ENCODE measurements around the gene PLEKHG4B.
A peak's percentile ranks its signal among the peaks of the same experiment; 100 is the strongest.
"Not testable (repeated sequence)": the region's sequence is repeated elsewhere in the genome, so short reads cannot be mapped to it uniquely, and the experiment has no call there.

PLEKHG4B gene

GRCh38 chr5:56561-57290 is 35.2 kb upstream of the PLEKHG4B start:
- Histone ChIP-seq H3K36me3 (ENCODE audit: control insufficient read depth, insufficient read depth, low read length, severe bottlenecking) (no peaks in the 10 kb centered on the region), H3K4me1 (ENCODE audit: control insufficient read depth, insufficient read depth, low read length) (no peaks in the 10 kb centered on the region), H3K9me3 (ENCODE audit: control insufficient read depth, low read length) (no peaks in the 10 kb centered on the region), H3K4me3 (ENCODE audit: low read length) (no peak overlapping the region), H3K27me3 (replicated peaks; ENCODE audit: control insufficient read depth, insufficient read depth, low read length) (peaks cover 36% of the 10 kb centered on the region), H3K9ac (ENCODE audit: low read length) (no peak overlapping the region)
- DNase-seq (ENCODE audit: low read depth), result peak; percentile 72

DNA sequence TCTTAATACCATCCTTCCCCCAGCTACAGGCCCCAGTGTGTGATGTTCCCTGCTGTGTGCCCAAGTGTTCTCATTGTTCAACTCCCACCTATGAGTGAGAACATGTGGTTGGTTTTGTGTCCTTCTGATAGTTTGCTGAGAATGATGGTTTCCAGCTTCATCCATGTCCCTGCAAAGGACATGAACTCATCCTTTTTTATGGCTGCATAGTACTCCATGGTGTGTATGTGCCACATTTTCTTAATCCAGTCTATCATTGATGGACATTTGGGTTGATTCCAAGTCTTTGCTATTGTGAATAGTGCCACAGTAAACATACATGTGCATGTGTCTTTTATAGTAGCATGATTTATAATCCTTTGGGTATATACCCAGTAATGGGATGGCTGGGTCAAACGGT is 31.7 kb upstream of the PLEKHG4B start:
- not testable (repeated sequence) for H3K4me3 ChIP-seq (ENCODE audit: low read length); H3K4me1 ChIP-seq (ENCODE audit: control insufficient read depth, insufficient read depth, low read length); H3K9me3 ChIP-seq (ENCODE audit: control insufficient read depth, low read length); H3K36me3 ChIP-seq (ENCODE audit: control insufficient read depth, insufficient read depth, low read length, severe bottlenecking); DNase-seq (ENCODE audit: low read depth); H3K9ac ChIP-seq (ENCODE audit: low read length)
- H3K27me3 ChIP-seq (replicated peaks; ENCODE audit: control insufficient read depth, insufficient read depth, low read length), result peaks cover 18% of the 10 kb centered on the region

DNA sequence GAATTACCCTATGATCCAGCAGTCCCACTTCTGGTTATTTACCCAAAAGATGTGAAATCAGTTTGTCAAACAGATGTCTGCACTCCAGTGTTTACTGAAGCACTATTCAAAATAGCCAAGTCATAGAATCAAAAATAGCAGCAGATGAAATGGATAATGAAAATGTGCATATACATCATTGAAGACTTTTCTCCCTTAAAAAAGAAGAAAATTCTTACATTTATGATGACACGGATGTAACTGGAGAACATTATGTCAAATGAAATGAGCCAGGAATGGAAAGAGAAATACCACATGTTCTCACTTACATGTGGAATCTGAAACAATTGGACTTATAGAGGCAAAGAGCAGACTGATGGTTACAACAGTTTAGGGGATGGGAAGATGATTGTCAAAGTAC is 21.5 kb upstream of the PLEKHG4B start:
- Histone ChIP-seq H3K4me3 (ENCODE audit: low read length) (no peak overlapping the region), H3K36me3 (ENCODE audit: control insufficient read depth, insufficient read depth, low read length, severe bottlenecking) (no peaks in the 10 kb centered on the region)

GRCh38 chr5:72316-73180 is 19.4 kb upstream of the PLEKHG4B start:
- not testable (repeated sequence) for DNase-seq (ENCODE audit: low read depth); H3K9me3 ChIP-seq (ENCODE audit: control insufficient read depth, low read length); H3K36me3 ChIP-seq (ENCODE audit: control insufficient read depth, insufficient read depth, low read length, severe bottlenecking); H3K4me3 ChIP-seq (ENCODE audit: low read length); H3K4me1 ChIP-seq (ENCODE audit: control insufficient read depth, insufficient read depth, low read length); H3K9ac ChIP-seq (ENCODE audit: low read length)
- H3K27me3 ChIP-seq (replicated peaks; ENCODE audit: control insufficient read depth, insufficient read depth, low read length), result peaks cover 45% of the 10 kb centered on the region

More for the DNA sequence above, 21.5 kb upstream of the PLEKHG4B start:
- no peaks in the 10 kb centered on the region for H3K4me1 ChIP-seq (ENCODE audit: control insufficient read depth, insufficient read depth, low read length)
- H3K9ac ChIP-seq (ENCODE audit: low read length), result no peak overlapping the region
- DNase-seq (ENCODE audit: low read depth), result peak; percentile 90
- peaks cover 30% of the 10 kb centered on the region for H3K27me3 ChIP-seq (replicated peaks; ENCODE audit: control insufficient read depth, insufficient read depth, low read length)
- H3K9me3 ChIP-seq (ENCODE audit: control insufficient read depth, low read length), result peaks cover 4% of the 10 kb centered on the region

- H3K27me3 ChIP-seq (replicated peaks; ENCODE audit: control insufficient read depth, insufficient read depth, low read length), result peaks cover 46% of the 10 kb centered on the region
- not testable (repeated sequence) for H3K36me3 ChIP-seq (ENCODE audit: control insufficient read depth, insufficient read depth, low read length, severe bottlenecking); H3K9me3 ChIP-seq (ENCODE audit: control insufficient read depth, low read length); H3K9ac ChIP-seq (ENCODE audit: low read length); H3K4me1 ChIP-seq (ENCODE audit: control insufficient read depth, insufficient read depth, low read length); H3K4me3 ChIP-seq (ENCODE audit: low read length); DNase-seq (ENCODE audit: low read depth)
Observed at GRCh38 chr5:73181-73447, 18.9 kb upstream of the PLEKHG4B start.

- peaks cover 4% of the 10 kb centered on the region for H3K9me3 ChIP-seq (ENCODE audit: control insufficient read depth, low read length)
- no peak overlapping the region for H3K9ac ChIP-seq (ENCODE audit: low read length)
- H3K4me1 ChIP-seq (ENCODE audit: control insufficient read depth, insufficient read depth, low read length), result no peaks in the 10 kb centered on the region
- H3K36me3 ChIP-seq (ENCODE audit: control insufficient read depth, insufficient read depth, low read length, severe bottlenecking), result no peaks in the 10 kb centered on the region
- DNase-seq (ENCODE audit: low read depth), result no peak
- H3K4me3 ChIP-seq (ENCODE audit: low read length), result no peak overlapping the region
- peaks cover 47% of the 10 kb centered on the region for H3K27me3 ChIP-seq (replicated peaks; ENCODE audit: control insufficient read depth, insufficient read depth, low read length)
Observed at GRCh38 chr5:73768-74502, 18.0 kb upstream of the PLEKHG4B start.

- Histone ChIP-seq H3K4me1 (ENCODE audit: control insufficient read depth, insufficient read depth, low read length) (no peaks in the 10 kb centered on the region), H3K27me3 (replicated peaks; ENCODE audit: control insufficient read depth, insufficient read depth, low read length) (peaks cover 53% of the 10 kb centered on the region), H3K36me3 (ENCODE audit: control insufficient read depth, insufficient read depth, low read length, severe bottlenecking) (no peaks in the 10 kb centered on the region), H3K4me3 (ENCODE audit: low read length) (no peak overlapping the region), H3K9ac (ENCODE audit: low read length) (no peak overlapping the region), H3K9me3 (ENCODE audit: control insufficient read depth, low read length) (peaks cover 4% of the 10 kb centered on the region)
- no peak for DNase-seq (ENCODE audit: low read depth)
Observed at GRCh38 chr5:74503-75109, 17.4 kb upstream of the PLEKHG4B start.

DNA sequence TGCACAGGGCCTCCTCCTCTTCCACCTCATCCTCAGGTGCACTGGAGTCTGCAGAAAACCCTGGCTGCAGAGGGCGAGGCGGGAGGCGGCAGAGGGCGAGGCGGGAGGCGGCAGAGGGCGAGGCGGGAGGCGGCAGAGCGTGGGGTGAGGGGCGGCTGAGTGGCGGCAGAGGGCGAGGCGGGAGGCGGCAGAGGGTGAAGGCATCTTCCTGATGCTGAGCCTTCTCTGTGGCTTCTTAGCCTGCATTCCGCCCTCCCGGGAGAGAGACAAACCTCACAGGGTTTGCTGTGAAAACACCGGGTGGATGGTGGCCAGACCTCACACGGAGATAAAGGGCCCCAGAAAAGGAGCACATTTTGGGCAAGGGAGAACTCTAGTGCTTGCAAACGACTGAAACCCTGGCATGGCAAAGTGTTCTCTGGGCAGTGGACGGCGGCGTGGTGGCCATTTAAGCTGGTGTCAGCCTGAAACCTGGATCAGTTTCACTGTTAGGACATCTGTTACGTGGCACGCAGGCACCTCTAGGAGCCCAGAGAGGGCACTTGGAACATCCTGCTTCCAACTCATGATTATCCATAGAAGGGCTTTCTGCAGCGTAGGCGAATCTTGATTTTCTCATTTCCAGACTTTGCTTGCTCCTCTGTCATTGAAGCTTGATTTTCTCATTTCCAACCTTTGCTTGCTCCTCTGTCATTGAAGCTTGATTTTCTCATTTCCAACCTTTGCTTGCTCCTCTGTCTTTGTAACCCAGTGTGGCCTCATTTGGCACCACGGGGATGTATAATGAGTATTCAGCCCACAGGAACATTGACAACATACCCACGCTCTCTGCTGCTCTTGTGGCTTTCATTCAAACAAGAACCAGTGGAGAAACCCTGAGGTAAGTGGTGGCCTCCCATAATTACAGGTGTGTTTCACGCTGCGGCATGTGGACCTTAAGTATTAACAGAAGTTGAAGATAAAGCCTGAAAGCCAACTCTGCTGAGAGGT is 16.3 kb upstream of the PLEKHG4B start:
- peaks cover 54% of the 10 kb centered on the region for H3K27me3 ChIP-seq (replicated peaks; ENCODE audit: control insufficient read depth, insufficient read depth, low read length)
- no peak overlapping the region for H3K4me3 ChIP-seq (ENCODE audit: low read length)
- no peaks in the 10 kb centered on the region for H3K4me1 ChIP-seq (ENCODE audit: control insufficient read depth, insufficient read depth, low read length)
- no peak for DNase-seq (ENCODE audit: low read depth)
- no peaks in the 10 kb centered on the region for H3K36me3 ChIP-seq (ENCODE audit: control insufficient read depth, insufficient read depth, low read length, severe bottlenecking)
- H3K9ac ChIP-seq (ENCODE audit: low read length), result no peak overlapping the region
- no peaks in the 10 kb centered on the region for H3K9me3 ChIP-seq (ENCODE audit: control insufficient read depth, low read length)

- H3K9ac ChIP-seq (ENCODE audit: low read length), result no peak overlapping the region
- no peaks in the 10 kb centered on the region for H3K4me1 ChIP-seq (ENCODE audit: control insufficient read depth, insufficient read depth, low read length)
- DNase-seq (ENCODE audit: low read depth), result no peak
- no peak overlapping the region for H3K4me3 ChIP-seq (ENCODE audit: low read length)
- no peaks in the 10 kb centered on the region for H3K9me3 ChIP-seq (ENCODE audit: control insufficient read depth, low read length)
- no peaks in the 10 kb centered on the region for H3K36me3 ChIP-seq (ENCODE audit: control insufficient read depth, insufficient read depth, low read length, severe bottlenecking)
- peaks cover 53% of the 10 kb centered on the region for H3K27me3 ChIP-seq (replicated peaks; ENCODE audit: control insufficient read depth, insufficient read depth, low read length)
Observed at GRCh38 chr5:76358-77169, 15.4 kb upstream of the PLEKHG4B start.

GRCh38 chr5:77170-77501 is 14.8 kb upstream of the PLEKHG4B start:
- no peak overlapping the region for H3K9ac ChIP-seq (ENCODE audit: low read length)
- no peak for DNase-seq (ENCODE audit: low read depth)
- no peaks in the 10 kb centered on the region for H3K36me3 ChIP-seq (ENCODE audit: control insufficient read depth, insufficient read depth, low read length, severe bottlenecking)
- peaks cover 54% of the 10 kb centered on the region for H3K27me3 ChIP-seq (replicated peaks; ENCODE audit: control insufficient read depth, insufficient read depth, low read length)
- no peaks in the 10 kb centered on the region for H3K4me1 ChIP-seq (ENCODE audit: control insufficient read depth, insufficient read depth, low read length)
- H3K9me3 ChIP-seq (ENCODE audit: control insufficient read depth, low read length), result no peaks in the 10 kb centered on the region
- no peak overlapping the region for H3K4me3 ChIP-seq (ENCODE audit: low read length)

Measured in adipocyte (in vitro differentiated cells).